K562 (cell line): Measurements from ENCODE around the gene CDK11B. TPM values are rescaled to one million over a fixed set of nuclear protein-coding genes. Genes with fewer than 3 reads are reported as not detected.

Experiments
- CREB1 ChIP-seq, 2 experiments: sonication (generic) in 1 of 2; formaldehyde crosslinking in 1 of 2; IDR thresholded peaks; 2 replicates each; pipeline versions ENCODE4 v1.6.1 to v1.8.0; 2012 to 2022; ENCODE audit warnings: inconsistent platforms in 1 of 2, mild to moderate bottlenecking in 1 of 2, missing genetic modification reagents in 1 of 2, moderate library complexity in 1 of 2
- ETV1 ChIP-seq: fragments of 450-650 bp; conservative IDR thresholded peaks from 2 replicates; pipeline ENCODE4 v1.6.1; 2016; ENCODE audit warnings: missing genetic modification characterization, control low read depth, low read depth, missing compliant biosample characterization
- GABPB1 ChIP-seq: sonication (generic); formaldehyde crosslinking; IDR thresholded peaks from 2 replicates; pipeline ENCODE4 v1.8.0; 2022; ENCODE audit warnings: mild to moderate bottlenecking, missing genetic modification reagents
- LCOR ChIP-seq: sonication (generic); formaldehyde crosslinking; IDR thresholded peaks from 2 replicates; pipeline ENCODE4 v1.8.0; 2022; ENCODE audit warnings: mild to moderate bottlenecking, missing genetic modification reagents
- MLLT1 ChIP-seq, 2 experiments: fragments of 450-650 bp; IDR thresholded peaks; 2 replicates each; pipeline ENCODE4 v1.6.1; 2016
- MTA3 ChIP-seq: fragments of 450-650 bp; formaldehyde crosslinking; IDR thresholded peaks from 2 replicates; pipeline ENCODE4 v1.6.1; 2017; ENCODE audit warnings: mild to moderate bottlenecking, borderline replicate concordance
- NBN ChIP-seq: fragments of 450-650 bp; IDR thresholded peaks from 2 replicates; pipeline ENCODE4 v1.6.1; 2016; ENCODE audit warnings: low read depth, mild to moderate bottlenecking
- PKNOX1 ChIP-seq: fragments of 450-650 bp; IDR thresholded peaks from 2 replicates; pipeline ENCODE4 v1.6.1; 2016
- POLR2A ChIP-seq: fragments of 450-650 bp; conservative IDR thresholded peaks from 2 replicates; pipeline ENCODE4 v1.6.1; 2016
- RB1 ChIP-seq: fragments of 450-650 bp; IDR thresholded peaks from 2 replicates; pipeline ENCODE4 v1.6.1; 2017; ENCODE audit warnings: low read depth, mild to moderate bottlenecking
- SPI1 ChIP-seq: IDR thresholded peaks from 2 replicates; pipeline ENCODE4 v1.6.1; 2011; ENCODE audit warnings: low read depth, low read length, control low read depth, borderline replicate concordance
- ZNF318 ChIP-seq, 2 experiments: fragments of 450-650 bp; IDR thresholded peaks; 2 replicates each; pipeline ENCODE4 v1.6.1; 2016; ENCODE audit warnings: mild to moderate bottlenecking in 2 of 2, borderline replicate concordance in 1 of 2, low read depth in 1 of 2, moderate library complexity in 1 of 2
- polyA plus RNA-seq, 8 experiments: library from polyadenylated mRNA; depleted of rRNA in 4 of 8; stranded (reverse) in 5 of 8; unstranded in 3 of 8; fragments of >200 nt; fragmentation: Nextera tagmentation in 2 of 8; fragmentation: Illumina TruSeq in 1 of 8; extraction: Ambion mirVana in 2 of 8; extraction: Trizol in 1 of 8; gene quantifications; 2 replicates each; pipeline versions ENCODE4 v1.2.1 to v1.2.3, GENCODE V29; 2011 to 2014; ENCODE audit warnings: inconsistent platforms in 1 of 8, missing spikeins in 1 of 8
- total RNA-seq, 7 experiments: library from RNA; depleted of rRNA in 6 of 7; stranded (reverse); fragments of >200 nt in 6 of 7; fragmentation: Illumina TruSeq in 2 of 7; extraction: Trizol in 2 of 7; gene quantifications; 2 replicates each; pipeline versions ENCODE4 v1.2.1 to v1.2.3, GENCODE V29; 2011 to 2021; ENCODE audit warnings: low replicate concordance in 1 of 7
- TF ChIP-seq, protein P1 (sequence below), 2 experiments: IDR thresholded peaks; 2 replicates each; pipeline ENCODE4 v1.6.1; 2011; ENCODE audit warnings: borderline replicate concordance in 1 of 2, control low read depth in 1 of 2, low read depth in 1 of 2, low read length in 1 of 2, mild to moderate bottlenecking in 1 of 2, mixed read lengths in 1 of 2, moderate library complexity in 1 of 2; ENCODE audit not compliant: insufficient read depth in 1 of 2, insufficient read length in 1 of 2, poor library complexity in 1 of 2, severe bottlenecking in 1 of 2; ENCODE audit errors: extremely low read depth in 1 of 2

The CDK11B gene
- total and polyA plus RNA-seq, 9 of the 15 experiments (the other 6 are each of a cell fraction or from before 2014, with no cell fraction given), result 2.8 to 52.2 (median 19.5) TPM

DNA sequence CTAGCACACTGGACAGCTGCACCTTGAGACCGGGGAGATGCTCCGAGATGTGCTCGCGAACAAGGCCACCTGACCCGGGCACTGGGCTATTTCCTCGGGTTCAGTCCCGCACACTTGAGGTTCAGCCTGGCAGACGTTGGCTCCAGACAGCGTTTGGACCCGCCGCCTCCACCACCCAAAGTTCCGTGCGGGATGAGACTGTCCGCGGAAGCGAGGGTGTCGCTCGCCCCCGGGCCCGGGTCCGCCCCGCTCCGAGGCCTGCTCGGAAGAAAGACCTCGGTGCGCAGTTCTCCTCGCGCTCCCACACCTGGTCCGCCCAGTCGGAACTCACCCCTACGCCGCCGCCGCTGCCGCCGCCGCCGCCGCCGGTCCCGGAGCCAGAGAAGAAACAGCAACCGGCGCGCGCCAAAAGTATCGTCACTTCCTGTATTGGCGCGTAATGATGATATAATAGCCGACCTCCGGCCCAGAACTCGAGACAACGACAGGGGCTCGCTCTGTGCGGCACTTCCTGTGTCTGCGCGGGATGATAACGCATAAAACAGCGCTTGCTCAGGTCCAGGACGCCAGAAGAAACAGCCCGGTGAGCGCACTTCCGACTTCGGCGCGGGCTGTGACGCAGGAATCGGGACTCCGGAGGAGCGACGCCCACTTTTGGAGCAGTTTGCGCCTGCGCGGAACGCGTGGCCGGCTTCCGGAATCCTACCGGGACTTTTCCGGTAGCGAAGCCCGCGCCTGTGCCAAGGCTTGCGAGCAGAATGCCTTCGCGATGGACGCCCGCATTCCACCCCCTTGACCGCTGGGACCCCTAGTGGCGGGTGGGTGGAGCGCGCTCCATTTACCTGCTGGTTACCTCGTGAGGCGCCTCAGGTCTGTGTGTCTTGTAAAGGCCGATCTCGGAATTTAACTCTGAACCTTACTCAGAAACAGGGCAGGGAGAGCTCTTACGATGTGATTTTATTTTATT lies at the start of gene CDK11B (continued):
- TF ChIP-seq, protein P1, sequence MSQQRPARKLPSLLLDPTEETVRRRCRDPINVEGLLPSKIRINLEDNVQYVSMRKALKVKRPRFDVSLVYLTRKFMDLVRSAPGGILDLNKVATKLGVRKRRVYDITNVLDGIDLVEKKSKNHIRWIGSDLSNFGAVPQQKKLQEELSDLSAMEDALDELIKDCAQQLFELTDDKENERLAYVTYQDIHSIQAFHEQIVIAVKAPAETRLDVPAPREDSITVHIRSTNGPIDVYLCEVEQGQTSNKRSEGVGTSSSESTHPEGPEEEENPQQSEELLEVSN (IDR thresholded peaks at IDR 0.05; ENCODE audit: borderline replicate concordance in 1 of 2, extremely low read depth in 1 of 2, insufficient read depth in 1 of 2, insufficient read length in 1 of 2, low read depth in 1 of 2, low read length in 1 of 2, poor library complexity in 1 of 2, severe bottlenecking in 1 of 2), result peak in 1 of 2 experiments; percentile 9
- TF ChIP-seq POLR2A (peak; percentile 81), ZNF318 (IDR thresholded peaks at IDR 0.05; ENCODE audit: borderline replicate concordance in 1 of 2, low read depth in 1 of 2) (peak in 1 of 2 experiments; percentile 31; a peak in 1 of 4 replicates), MLLT1 (IDR thresholded peaks at IDR 0.05) (peak in 1 of 2 experiments; percentile 91; a peak in 2 of 4 replicates), NBN (peak; percentile 89; the same call in 1 of the 2 replicates), MTA3 (peak; percentile 83; the same call in 1 of the 2 replicates), RB1 (peak; percentile 81; the same call in 1 of the 2 replicates), CREB1 (IDR thresholded peaks at IDR 0.05) (peak; percentile 97), CREB1 (CRISPR knock-in tag; IDR thresholded peaks at IDR 0.05) (peak; percentile 97), PKNOX1 (peak; percentile 33; the same call in 1 of the 2 replicates), LCOR (CRISPR knock-in tag) (0 out of 2 replicates have a peak, but pooled peaks have one; percentile 61), SPI1 (peak; percentile 61; the same call in 1 of the 2 replicates), GABPB1 (CRISPR knock-in tag) (peak; percentile 97), ETV1 (tag) (peak; percentile 94)
